Measurements from ENCODE around the gene C2CD2.

- TF ChIP-seq EZH2phosphoT487 (IDR thresholded peaks at IDR 0.05; ENCODE audit: unreplicated experiment) (no peak), EZH2 (IDR thresholded peaks at IDR 0.05; ENCODE audit: low read depth, unreplicated experiment) (no peak), REST (IDR thresholded peaks at IDR 0.05; ENCODE audit: unreplicated experiment) (no peak), POLR2AphosphoS5 (IDR thresholded peaks at IDR 0.05; ENCODE audit: low read depth) (no peak), STAT1 (IDR thresholded peaks at IDR 0.05; ENCODE audit: unreplicated experiment) (no peak), ZNF114 (CRISPR knock-in tag; IDR thresholded peaks at IDR 0.05) (no peak), JUNB (IDR thresholded peaks at IDR 0.05; ENCODE audit: unreplicated experiment) (no peak), CREB1 (CRISPR knock-in tag; IDR thresholded peaks at IDR 0.05; ENCODE audit: low read depth) (no peak), NANOG (IDR thresholded peaks at IDR 0.05; ENCODE audit: borderline replicate concordance) (no peak)
- TF ChIP-seq, protein P1, sequence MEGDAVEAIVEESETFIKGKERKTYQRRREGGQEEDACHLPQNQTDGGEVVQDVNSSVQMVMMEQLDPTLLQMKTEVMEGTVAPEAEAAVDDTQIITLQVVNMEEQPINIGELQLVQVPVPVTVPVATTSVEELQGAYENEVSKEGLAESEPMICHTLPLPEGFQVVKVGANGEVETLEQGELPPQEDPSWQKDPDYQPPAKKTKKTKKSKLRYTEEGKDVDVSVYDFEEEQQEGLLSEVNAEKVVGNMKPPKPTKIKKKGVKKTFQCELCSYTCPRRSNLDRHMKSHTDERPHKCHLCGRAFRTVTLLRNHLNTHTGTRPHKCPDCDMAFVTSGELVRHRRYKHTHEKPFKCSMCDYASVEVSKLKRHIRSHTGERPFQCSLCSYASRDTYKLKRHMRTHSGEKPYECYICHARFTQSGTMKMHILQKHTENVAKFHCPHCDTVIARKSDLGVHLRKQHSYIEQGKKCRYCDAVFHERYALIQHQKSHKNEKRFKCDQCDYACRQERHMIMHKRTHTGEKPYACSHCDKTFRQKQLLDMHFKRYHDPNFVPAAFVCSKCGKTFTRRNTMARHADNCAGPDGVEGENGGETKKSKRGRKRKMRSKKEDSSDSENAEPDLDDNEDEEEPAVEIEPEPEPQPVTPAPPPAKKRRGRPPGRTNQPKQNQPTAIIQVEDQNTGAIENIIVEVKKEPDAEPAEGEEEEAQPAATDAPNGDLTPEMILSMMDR (conservative IDR thresholded peaks at IDR 0.05; ENCODE audit: low read depth in 2 of 2), result no peak
- TF ChIP-seq, protein P2, sequence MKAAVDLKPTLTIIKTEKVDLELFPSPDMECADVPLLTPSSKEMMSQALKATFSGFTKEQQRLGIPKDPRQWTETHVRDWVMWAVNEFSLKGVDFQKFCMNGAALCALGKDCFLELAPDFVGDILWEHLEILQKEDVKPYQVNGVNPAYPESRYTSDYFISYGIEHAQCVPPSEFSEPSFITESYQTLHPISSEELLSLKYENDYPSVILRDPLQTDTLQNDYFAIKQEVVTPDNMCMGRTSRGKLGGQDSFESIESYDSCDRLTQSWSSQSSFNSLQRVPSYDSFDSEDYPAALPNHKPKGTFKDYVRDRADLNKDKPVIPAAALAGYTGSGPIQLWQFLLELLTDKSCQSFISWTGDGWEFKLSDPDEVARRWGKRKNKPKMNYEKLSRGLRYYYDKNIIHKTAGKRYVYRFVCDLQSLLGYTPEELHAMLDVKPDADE (IDR thresholded peaks at IDR 0.05), result no peak
Measured at GRCh38 chr21:41877901-41878830, 75.7 kb downstream of the C2CD2 start.
